Loucy (cell line): ENCODE measurements around the gene PRM1.

Experiments
- H2AFZ ChIP-seq: fragments of 200-600 bp; sonication (generic); 2 replicates; pipeline ENCODE4 v1.6.0; 2016; ENCODE audit warnings: antibody characterized with exemption, mild to moderate bottlenecking, low read length, moderate library complexity
- H3F3A ChIP-seq: fragments of 200-600 bp; 2 replicates; pipeline ENCODE4 v1.6.0; 2016; ENCODE audit warnings: antibody characterized with exemption, low read depth, mild to moderate bottlenecking
- H3K27me3 ChIP-seq: fragments of 200-600 bp; sonication (generic); 2 replicates; pipeline ENCODE4 v1.6.1; 2014; ENCODE audit warnings: low read length, mild to moderate bottlenecking; ENCODE audit not compliant: insufficient read depth, poor library complexity, severe bottlenecking
- H3K36me3 ChIP-seq: fragments of 200-600 bp; sonication (generic); 2 replicates; pipeline ENCODE4 v1.6.1; 2016; ENCODE audit warnings: low read length; ENCODE audit not compliant: insufficient read depth
- H3K4me1 ChIP-seq: fragments of 200-600 bp; sonication (generic); 2 replicates; pipeline ENCODE4 v1.5.1; 2014; ENCODE audit warnings: low read length, mild to moderate bottlenecking; ENCODE audit not compliant: insufficient read depth, poor library complexity, severe bottlenecking
- H3K4me2 ChIP-seq: fragments of 200-600 bp; sonication (generic); 2 replicates; pipeline ENCODE4 v1.6.0; 2014; ENCODE audit warnings: antibody characterized with exemption, low read length, low read depth, mild to moderate bottlenecking; ENCODE audit not compliant: poor library complexity, severe bottlenecking
- H3K4me3 ChIP-seq: fragments of 200-600 bp; sonication (generic); 2 replicates; pipeline ENCODE4 v1.5.1; 2014; ENCODE audit warnings: low read length, mild to moderate bottlenecking, mixed read lengths; ENCODE audit not compliant: poor library complexity, severe bottlenecking
- H3K79me2 ChIP-seq: fragments of 200-600 bp; sonication (generic); 2 replicates; pipeline ENCODE4 v1.6.1; 2014; ENCODE audit warnings: low read length; ENCODE audit not compliant: insufficient read depth
- H3K9ac ChIP-seq: fragments of 200-600 bp; sonication (generic); 2 replicates; pipeline ENCODE4 v1.6.0; 2014; ENCODE audit warnings: mild to moderate bottlenecking, low read depth, low read length, moderate library complexity; ENCODE audit not compliant: poor library complexity, severe bottlenecking
- H3K9me2 ChIP-seq: fragments of 200-600 bp; sonication (generic); replicated peaks from 2 replicates; pipeline ENCODE4 v1.6.1; 2016; ENCODE audit warnings: low read depth, low read length, mixed read lengths
- H3K9me3 ChIP-seq: fragments of 200-600 bp; sonication (generic); 2 replicates; pipeline ENCODE4 v1.6.1; 2014; ENCODE audit warnings: mild to moderate bottlenecking, antibody characterized with exemption, low read length, low read depth; ENCODE audit not compliant: insufficient read depth
- H4K20me1 ChIP-seq: fragments of 200-600 bp; sonication (generic); 2 replicates; pipeline ENCODE4 v1.6.0; 2014; ENCODE audit warnings: antibody characterized with exemption, low read length, mild to moderate bottlenecking; ENCODE audit not compliant: insufficient read depth, poor library complexity, severe bottlenecking
- EZH2phosphoT487 ChIP-seq: fragments of 200-600 bp; IDR thresholded peaks from 2 replicates; pipeline ENCODE4 v1.6.1; 2018; ENCODE audit warnings: antibody characterized with exemption, mild to moderate bottlenecking, moderate library complexity, borderline replicate concordance
- TF ChIP-seq, protein P1 (sequence below): fragments of 200-600 bp; sonication (generic); conservative IDR thresholded peaks from 2 replicates; pipeline ENCODE4 v1.5.1; 2014; ENCODE audit warnings: mild to moderate bottlenecking, antibody characterized with exemption, low read length

Gene PRM1

GRCh38 chr16:11236461-11237254 is 44.5 kb downstream of the PRM1 start:
- H3K79me2 ChIP-seq = no peaks in the 10 kb centered on the region
- no peak overlapping the region for H3K9ac ChIP-seq
- H3K4me2 ChIP-seq = no peak overlapping the region
- no peak overlapping the region for H3K4me3 ChIP-seq
- no peaks in the 10 kb centered on the region for H3K27me3 ChIP-seq
- H3K4me1 ChIP-seq = peaks cover 24% of the 10 kb centered on the region
- no peaks in the 10 kb centered on the region for H3K36me3 ChIP-seq
- H3F3A ChIP-seq = no peaks in the 10 kb centered on the region
- no peaks in the 10 kb centered on the region for H3K9me2 ChIP-seq
- no peak overlapping the region for H2AFZ ChIP-seq
- H4K20me1 ChIP-seq = no peaks in the 10 kb centered on the region
- H3K9me3 ChIP-seq = no peaks in the 10 kb centered on the region
- TF ChIP-seq EZH2phosphoT487 = no peak
- TF ChIP-seq, protein P1, sequence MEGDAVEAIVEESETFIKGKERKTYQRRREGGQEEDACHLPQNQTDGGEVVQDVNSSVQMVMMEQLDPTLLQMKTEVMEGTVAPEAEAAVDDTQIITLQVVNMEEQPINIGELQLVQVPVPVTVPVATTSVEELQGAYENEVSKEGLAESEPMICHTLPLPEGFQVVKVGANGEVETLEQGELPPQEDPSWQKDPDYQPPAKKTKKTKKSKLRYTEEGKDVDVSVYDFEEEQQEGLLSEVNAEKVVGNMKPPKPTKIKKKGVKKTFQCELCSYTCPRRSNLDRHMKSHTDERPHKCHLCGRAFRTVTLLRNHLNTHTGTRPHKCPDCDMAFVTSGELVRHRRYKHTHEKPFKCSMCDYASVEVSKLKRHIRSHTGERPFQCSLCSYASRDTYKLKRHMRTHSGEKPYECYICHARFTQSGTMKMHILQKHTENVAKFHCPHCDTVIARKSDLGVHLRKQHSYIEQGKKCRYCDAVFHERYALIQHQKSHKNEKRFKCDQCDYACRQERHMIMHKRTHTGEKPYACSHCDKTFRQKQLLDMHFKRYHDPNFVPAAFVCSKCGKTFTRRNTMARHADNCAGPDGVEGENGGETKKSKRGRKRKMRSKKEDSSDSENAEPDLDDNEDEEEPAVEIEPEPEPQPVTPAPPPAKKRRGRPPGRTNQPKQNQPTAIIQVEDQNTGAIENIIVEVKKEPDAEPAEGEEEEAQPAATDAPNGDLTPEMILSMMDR = no peak

- Histone ChIP-seq H2AFZ (no peak overlapping the region), H3K79me2 (no peaks in the 10 kb centered on the region), H3K4me1 (peaks cover 23% of the 10 kb centered on the region), H3K9me3 (no peaks in the 10 kb centered on the region), H3F3A (no peaks in the 10 kb centered on the region), H3K9ac (no peak overlapping the region), H3K4me2 (no peak overlapping the region), H3K4me3 (no peak overlapping the region), H4K20me1 (no peaks in the 10 kb centered on the region), H3K36me3 (no peaks in the 10 kb centered on the region), H3K9me2 (no peaks in the 10 kb centered on the region), H3K27me3 (no peaks in the 10 kb centered on the region)
- TF ChIP-seq, protein P1 = no peak
- TF ChIP-seq EZH2phosphoT487 = no peak
These were observed 45.5 kb downstream of the PRM1 start for GRCh38 chr16:11235703-11235991.

DNA sequence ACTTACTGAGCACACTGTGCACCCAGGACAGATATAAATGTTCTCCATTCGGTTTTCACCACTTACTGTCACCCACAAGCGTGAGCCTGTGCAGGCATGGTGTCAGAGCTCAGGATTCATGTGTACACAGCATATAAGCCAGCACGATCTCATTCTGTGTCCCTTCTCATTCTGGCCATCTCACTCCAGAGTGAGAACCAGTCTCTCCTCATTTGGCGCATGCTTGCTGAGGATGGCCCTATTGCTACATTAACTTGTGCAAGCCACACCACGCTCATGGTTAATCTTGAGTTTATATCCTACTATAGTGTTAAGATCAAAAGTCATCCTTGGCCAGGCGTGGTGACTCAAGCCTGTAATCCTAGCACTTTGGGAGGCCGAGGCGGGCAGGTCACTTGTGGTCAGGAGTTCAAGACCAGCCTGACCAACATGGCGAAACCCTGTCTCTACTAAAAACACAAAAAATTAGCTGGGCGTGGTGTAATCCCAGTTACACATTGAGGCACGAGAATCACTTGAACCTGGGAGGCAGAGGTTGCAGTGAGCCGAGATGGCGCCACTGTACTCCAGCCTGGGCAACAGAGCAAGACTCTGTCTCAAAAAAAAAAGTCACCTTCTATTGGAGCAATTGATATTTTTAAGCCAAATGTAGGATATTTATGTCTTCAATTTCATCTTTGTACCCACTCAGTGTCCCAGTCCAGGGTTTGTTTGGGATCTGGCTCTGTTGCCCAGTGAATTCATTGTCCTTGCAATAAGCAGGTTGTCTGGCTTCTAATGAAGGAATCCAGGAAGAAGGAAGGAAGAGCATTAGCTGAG is 46.0 kb downstream of the PRM1 start:
- Histone ChIP-seq H3K4me1 (peaks cover 20% of the 10 kb centered on the region), H3K9me3 (no peaks in the 10 kb centered on the region), H3K9me2 (no peaks in the 10 kb centered on the region), H3K9ac (no peak overlapping the region), H4K20me1 (no peaks in the 10 kb centered on the region), H3F3A (no peaks in the 10 kb centered on the region), H3K79me2 (no peaks in the 10 kb centered on the region), H3K36me3 (no peaks in the 10 kb centered on the region), H2AFZ (no peak overlapping the region), H3K4me3 (no peak overlapping the region), H3K4me2 (no peak overlapping the region), H3K27me3 (no peaks in the 10 kb centered on the region)
- TF ChIP-seq, protein P1 = no peak
- TF ChIP-seq EZH2phosphoT487 = no peak
